Measurements from ENCODE around the gene TTC38. TPM values are rescaled to one million over a fixed set of nuclear protein-coding genes. Genes with fewer than 3 reads are reported as not detected.

TTC38 gene
- total RNA-seq (2014; rRNA removed; shearing (Covaris generic)): 13.3 and 18.0 TPM in 2 replicates

DNA sequence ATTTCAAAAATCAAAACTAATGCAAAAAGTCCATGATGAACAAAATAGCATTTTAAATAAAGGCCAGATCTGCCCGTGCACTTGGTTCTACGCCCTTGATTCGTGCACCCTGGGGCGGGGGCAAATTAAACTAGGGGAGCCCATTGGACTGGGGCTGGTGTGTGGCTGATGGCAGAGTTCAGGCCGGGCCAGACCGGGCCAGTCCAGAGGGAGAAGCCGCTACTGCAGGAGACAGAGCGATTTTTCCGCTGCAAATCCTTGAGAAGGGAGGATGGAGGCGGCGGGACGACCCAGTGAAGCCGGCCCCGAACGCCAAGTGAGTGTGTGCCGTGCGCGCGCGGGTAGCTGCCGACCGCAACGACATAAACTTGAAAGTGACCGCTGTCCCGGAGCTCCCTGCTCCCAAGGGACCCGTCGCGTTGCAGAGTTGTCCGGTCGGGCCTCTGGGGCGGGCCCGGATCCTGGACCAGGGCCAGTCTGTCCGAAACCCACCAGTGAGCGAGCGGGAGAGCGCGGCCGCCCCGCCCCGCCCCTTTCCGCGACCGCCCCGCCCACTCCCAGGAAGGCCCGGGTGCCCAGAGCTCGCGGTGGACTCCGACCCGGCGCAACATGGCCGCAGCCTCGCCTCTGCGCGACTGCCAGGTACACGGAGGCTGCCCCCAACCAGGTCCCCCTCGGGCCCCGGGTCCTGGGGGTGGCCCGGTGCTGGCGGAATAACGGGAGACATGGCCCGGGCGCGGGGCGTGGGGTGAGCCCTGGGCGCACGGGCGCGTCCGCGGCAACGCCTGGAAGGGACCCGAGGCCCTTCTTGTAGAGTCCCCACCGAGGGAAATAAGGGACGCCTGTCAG, at the start of gene TTC38:
Gene TTC38 (plus strand): TSS at position 578 of the 849 bp plus-strand sequence. CDS start 32 bp downstream, at position 610.

DNA sequence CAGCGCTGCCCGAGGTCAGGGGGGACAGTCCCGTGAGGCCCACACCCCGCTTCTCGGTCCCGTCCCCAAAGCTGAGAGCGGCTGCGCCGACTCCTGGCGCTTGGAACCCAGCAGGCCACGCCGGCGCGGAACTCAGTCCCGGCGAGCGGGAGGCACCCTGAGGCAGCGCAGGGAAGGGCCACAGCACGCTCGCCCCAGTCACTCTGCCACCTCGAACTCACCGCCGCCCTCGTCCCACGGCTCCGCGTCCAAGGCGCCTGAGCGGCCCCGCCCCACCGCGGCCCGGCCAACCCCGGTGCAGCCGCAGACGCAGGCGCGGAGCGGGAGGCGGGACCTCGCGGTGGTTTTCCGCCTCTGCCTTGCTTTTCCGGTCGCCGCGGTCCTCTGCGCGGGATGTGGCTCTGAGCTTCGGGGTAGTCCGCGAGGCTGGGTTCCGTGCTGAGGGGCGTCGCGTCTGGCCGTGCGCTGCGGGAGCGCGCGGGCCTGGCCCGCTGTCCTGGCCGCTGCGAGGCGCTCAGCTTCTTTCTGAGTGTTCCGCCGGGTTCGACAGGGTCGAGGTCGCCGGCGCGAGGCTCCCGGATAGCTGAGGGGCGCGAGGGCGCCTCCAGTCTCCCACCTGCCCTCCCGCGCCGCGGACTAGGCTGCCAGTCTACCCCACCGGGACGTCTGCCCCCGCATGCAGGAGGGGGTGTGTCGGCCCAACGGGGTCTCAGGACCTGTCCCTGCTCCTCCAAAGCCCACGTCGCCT, 17.6 kb upstream of the TTC38 start, which contains the start of gene CDPF1:
Gene CDPF1 (minus strand): TSS at position 259 of the 748 bp plus-strand sequence. CDS start 2,009 bp downstream, outside the sequence.

DNA sequence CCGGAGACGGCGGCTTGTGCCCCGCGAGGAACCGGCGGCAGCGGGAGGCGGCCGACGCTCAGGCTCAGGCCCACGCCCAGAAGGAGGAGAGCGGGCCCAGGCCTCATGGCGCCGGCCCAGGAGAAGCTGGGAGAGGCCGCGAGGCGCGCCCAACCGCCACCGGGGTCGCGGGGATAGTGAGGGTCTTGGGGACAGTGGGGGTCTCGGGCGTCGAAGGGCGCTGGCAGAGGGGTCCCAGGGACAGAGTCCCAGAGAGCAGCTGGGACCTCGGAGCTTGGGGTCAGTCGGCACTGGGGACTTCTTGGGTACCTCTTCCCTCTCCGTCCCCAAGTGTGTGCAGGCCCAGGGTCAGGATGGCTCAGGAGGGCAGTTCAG, 4.6 kb upstream of the TTC38 start, which contains the start of gene PKDREJ:
Gene PKDREJ (minus strand): TSS at position 128 of the 375 bp plus-strand sequence. CDS start 21 bp downstream, at position 107.

DNA sequence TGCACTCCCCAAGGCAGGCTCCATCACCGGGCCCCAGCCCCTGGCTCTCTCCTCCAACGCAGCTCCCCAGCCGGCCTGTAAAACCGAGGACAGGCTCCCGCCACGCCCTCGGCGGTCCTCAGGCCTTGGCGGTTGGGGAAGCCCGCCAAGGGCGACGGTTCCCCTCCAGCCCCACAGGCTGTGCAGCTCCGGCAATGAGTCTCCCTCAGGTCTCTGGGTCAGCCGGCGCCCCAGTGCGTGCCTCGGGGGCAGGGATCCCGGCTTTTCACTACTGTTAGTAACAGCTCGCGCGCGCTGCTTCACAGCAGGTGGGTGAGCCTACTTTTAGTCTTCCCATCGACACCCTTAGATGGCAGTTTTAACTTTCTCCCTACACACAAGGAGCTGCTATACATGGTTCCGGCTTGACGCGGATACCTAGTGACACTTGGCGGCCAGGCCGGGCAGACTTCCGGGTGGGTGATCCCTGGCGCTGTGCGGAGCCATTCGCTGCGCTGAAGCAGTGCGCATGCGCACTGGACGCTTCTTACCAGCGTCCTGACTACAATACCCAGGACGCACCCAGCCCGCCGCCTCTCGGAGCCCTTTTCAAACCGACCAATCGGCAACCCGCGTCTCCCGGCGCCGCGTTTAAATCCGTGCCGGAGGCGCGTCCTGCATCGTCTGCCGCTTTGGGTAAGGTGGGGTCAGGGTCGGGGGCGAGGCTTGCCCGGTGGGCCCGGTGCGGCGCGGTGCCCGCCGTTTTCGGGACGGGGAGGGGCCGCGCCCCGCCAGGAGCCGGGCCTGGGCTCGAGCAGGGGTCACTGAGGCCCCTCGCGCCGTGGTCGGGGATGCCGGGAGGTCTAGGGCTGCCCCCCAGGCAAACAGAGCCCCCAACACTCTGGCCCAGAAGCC, 28.7 kb downstream of the TTC38 start, which contains the start of gene GTSE1:
Gene GTSE1 (plus strand): TSS at position 614 of the 894 bp plus-strand sequence. CDS start 531 bp downstream, outside the sequence.

DNA sequence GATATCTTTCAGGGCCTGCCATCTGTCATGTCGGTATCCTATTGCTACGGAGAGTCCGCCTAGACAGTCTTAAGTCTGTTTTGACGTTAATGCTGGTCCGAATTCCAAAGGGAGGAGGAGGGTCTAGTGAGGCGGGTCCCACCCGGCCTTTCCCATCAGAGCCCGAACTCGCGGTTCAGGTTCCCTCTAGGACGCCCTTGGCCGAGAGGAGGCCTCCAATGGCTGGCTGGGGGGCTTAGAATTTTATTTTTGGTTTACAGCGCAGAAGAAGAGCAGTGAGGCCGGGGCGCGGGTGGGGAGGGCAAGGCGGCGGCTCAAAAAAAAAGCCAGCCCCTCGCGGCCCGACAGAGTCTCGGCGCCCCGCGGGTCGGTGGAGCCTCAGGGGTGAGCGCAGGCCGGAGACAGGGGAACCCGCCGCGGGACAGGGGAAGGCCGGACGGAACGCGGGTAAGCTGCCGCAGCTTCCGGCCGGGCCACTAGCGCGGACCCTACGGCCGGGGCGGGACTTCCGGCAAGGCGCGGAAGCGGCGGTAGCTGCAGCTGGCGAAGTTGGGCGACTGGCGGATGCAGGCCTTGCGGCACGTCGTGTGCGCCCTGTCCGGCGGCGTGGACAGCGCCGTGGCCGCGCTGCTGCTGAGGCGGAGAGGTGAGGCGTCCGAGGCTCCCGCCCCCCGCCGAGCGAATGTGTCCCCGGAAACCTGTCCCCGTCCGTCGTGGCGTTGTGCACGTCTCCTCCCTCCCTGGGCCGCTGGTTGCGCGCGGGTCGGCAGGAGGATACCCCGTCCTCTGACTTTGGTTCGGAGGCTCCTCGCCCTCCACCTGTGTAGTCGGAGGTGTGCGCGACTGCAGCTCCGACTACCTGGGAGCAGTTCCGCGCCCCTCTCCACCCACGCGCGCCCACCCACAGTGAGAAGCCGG, 67.7 kb downstream of the TTC38 start, which contains the start of gene TRMU:
Gene TRMU (plus strand): TSS at position 514 of the 918 bp plus-strand sequence. CDS start 51 bp downstream, at position 565.

Other genes starting within 250 kb of the TTC38 start
- gene PPARA, start 117.5 kb upstream of the TTC38 start, total RNA-seq (2014; rRNA removed; shearing (Covaris generic)): 3.9 and 8.2 TPM in 2 replicates
- 11.5 and 22.9 TPM in 2 replicates for gene CDPF1, start 17.7 kb upstream of the TTC38 start, total RNA-seq (2014; rRNA removed; shearing (Covaris generic))
- gene PKDREJ, start 4.7 kb upstream of the TTC38 start, total RNA-seq (2014; rRNA removed; shearing (Covaris generic)): not detected in 2 replicates
- 20.5 and 20.7 TPM in 2 replicates for gene GTSE1, start 28.9 kb downstream of the TTC38 start, total RNA-seq (2014; rRNA removed; shearing (Covaris generic))
- 39.4 and 41.7 TPM in 2 replicates for gene TRMU, start 67.7 kb downstream of the TTC38 start, total RNA-seq (2014; rRNA removed; shearing (Covaris generic))